ENCODE measurements around the gene DACH1. TPM values are rescaled to one million over a fixed set of nuclear protein-coding genes. Genes with fewer than 3 reads are reported as not detected.

DACH1 gene
- total RNA-seq, 1 experiment from 2014 or later, result 0.11 TPM

DNA sequence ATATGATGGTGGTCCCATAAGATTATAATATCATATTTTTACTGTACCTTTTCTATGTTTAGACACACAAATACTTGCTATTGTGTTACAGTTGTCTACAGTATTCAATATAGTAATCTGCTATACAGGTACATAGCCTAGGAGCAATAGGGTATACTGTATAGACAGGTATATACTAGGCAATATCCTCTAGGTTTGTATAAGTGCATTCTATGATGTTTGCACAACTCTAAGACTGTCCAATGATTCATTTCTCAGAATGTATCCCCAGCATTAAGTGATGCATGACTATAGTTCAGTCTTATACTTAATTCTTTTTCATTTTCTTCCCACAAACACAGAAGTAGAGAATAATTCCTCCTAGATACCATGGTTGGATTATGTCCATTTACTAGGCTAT lies 383.3 kb downstream of the DACH1 start:
- DNase-seq (ENCODE audit: low spot score), result no peak
- ChIA-PET POLR2A (ENCODE audit: low non-redundant PET) (no interaction called here), CTCF (no interaction called here)
- BruUV-seq (replicated peaks), result no TSS peak
- Histone ChIP-seq H3K27me3 (replicated peaks; ENCODE audit: insufficient read depth, low read depth, low read length, poor library complexity) (no peaks in the 10 kb centered on the region), H3K4me1 (ENCODE audit: insufficient read depth, low read length, poor library complexity, severe bottlenecking) (no peaks in the 10 kb centered on the region), H3K4me3 (ENCODE audit: low read depth, low read length, poor library complexity, severe bottlenecking) (no peak overlapping the region), H3K27ac (ENCODE audit: low read depth, low read length, poor library complexity, severe bottlenecking) (no peak overlapping the region), H3K36me3 (ENCODE audit: insufficient read depth, low read length, poor library complexity, severe bottlenecking) (no peaks in the 10 kb centered on the region), H3K9me3 (ENCODE audit: low read depth, low read length, poor library complexity, severe bottlenecking) (no peaks in the 10 kb centered on the region)
- no peak for TF ChIP-seq EZH2 (IDR thresholded peaks at IDR 0.05; ENCODE audit: borderline replicate concordance, low read depth, low read length, poor library complexity, severe bottlenecking)
- TF ChIP-seq, protein P1, sequence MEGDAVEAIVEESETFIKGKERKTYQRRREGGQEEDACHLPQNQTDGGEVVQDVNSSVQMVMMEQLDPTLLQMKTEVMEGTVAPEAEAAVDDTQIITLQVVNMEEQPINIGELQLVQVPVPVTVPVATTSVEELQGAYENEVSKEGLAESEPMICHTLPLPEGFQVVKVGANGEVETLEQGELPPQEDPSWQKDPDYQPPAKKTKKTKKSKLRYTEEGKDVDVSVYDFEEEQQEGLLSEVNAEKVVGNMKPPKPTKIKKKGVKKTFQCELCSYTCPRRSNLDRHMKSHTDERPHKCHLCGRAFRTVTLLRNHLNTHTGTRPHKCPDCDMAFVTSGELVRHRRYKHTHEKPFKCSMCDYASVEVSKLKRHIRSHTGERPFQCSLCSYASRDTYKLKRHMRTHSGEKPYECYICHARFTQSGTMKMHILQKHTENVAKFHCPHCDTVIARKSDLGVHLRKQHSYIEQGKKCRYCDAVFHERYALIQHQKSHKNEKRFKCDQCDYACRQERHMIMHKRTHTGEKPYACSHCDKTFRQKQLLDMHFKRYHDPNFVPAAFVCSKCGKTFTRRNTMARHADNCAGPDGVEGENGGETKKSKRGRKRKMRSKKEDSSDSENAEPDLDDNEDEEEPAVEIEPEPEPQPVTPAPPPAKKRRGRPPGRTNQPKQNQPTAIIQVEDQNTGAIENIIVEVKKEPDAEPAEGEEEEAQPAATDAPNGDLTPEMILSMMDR (conservative IDR thresholded peaks at IDR 0.05; ENCODE audit: low read depth, low read length), result no peak
- intact Hi-C loops (cut with micrococcal nuclease; ENCODE audit: unreplicated experiment), result no loop called here

DNA sequence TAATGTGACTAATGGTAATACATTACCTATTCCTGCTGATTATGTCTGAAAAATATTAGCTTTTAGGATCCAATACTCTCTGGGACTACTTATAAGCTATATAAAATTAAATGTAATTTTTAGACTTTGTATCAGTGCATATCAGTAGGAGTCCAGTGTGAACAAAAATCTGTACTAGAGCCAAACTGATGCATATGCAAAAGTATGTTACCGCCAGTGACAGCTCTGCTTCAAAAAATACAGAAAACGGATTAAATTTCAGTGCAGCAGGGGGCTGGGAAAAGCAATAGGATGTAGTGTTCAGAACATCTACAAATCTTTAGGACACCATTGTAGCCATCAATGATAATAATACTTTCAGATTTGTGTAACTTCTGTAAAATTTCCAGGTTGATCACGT lies 385.5 kb downstream of the DACH1 start:
- ChIA-PET POLR2A (ENCODE audit: low non-redundant PET) (no interaction called here), CTCF (no interaction called here)
- Histone ChIP-seq H3K27ac (ENCODE audit: low read depth, low read length, poor library complexity, severe bottlenecking) (no peak overlapping the region), H3K4me1 (ENCODE audit: insufficient read depth, low read length, poor library complexity, severe bottlenecking) (no peaks in the 10 kb centered on the region), H3K9me3 (ENCODE audit: low read depth, low read length, poor library complexity, severe bottlenecking) (no peaks in the 10 kb centered on the region), H3K36me3 (ENCODE audit: insufficient read depth, low read length, poor library complexity, severe bottlenecking) (no peaks in the 10 kb centered on the region), H3K27me3 (replicated peaks; ENCODE audit: insufficient read depth, low read depth, low read length, poor library complexity) (no peaks in the 10 kb centered on the region), H3K4me3 (ENCODE audit: low read depth, low read length, poor library complexity, severe bottlenecking) (no peak overlapping the region)
- intact Hi-C loops (cut with micrococcal nuclease; ENCODE audit: unreplicated experiment), result no loop called here
- no peak for TF ChIP-seq EZH2 (IDR thresholded peaks at IDR 0.05; ENCODE audit: borderline replicate concordance, low read depth, low read length, poor library complexity, severe bottlenecking)
- TF ChIP-seq, protein P1 (conservative IDR thresholded peaks at IDR 0.05; ENCODE audit: low read depth, low read length), result no peak
- BruUV-seq (replicated peaks), result no TSS peak
- peak; percentile 53 for DNase-seq (ENCODE audit: low spot score)

GRCh38 chr13:71481046-71481445 lies 386.0 kb downstream of the DACH1 start:
- Histone ChIP-seq H3K27ac (ENCODE audit: low read depth, low read length, poor library complexity, severe bottlenecking) (no peak overlapping the region), H3K4me3 (ENCODE audit: low read depth, low read length, poor library complexity, severe bottlenecking) (no peak overlapping the region), H3K27me3 (replicated peaks; ENCODE audit: insufficient read depth, low read depth, low read length, poor library complexity) (no peaks in the 10 kb centered on the region), H3K9me3 (ENCODE audit: low read depth, low read length, poor library complexity, severe bottlenecking) (no peaks in the 10 kb centered on the region), H3K4me1 (ENCODE audit: insufficient read depth, low read length, poor library complexity, severe bottlenecking) (no peaks in the 10 kb centered on the region), H3K36me3 (ENCODE audit: insufficient read depth, low read length, poor library complexity, severe bottlenecking) (no peaks in the 10 kb centered on the region)
- intact Hi-C loops (cut with micrococcal nuclease; ENCODE audit: unreplicated experiment), result no loop called here
- no peak for DNase-seq (ENCODE audit: low spot score)
- CTCF ChIA-PET, result no interaction called here
- BruUV-seq (replicated peaks), result no TSS peak
- TF ChIP-seq, protein P1 (conservative IDR thresholded peaks at IDR 0.05; ENCODE audit: low read depth, low read length), result no peak
- no peak for TF ChIP-seq EZH2 (IDR thresholded peaks at IDR 0.05; ENCODE audit: borderline replicate concordance, low read depth, low read length, poor library complexity, severe bottlenecking)
- POLR2A ChIA-PET (ENCODE audit: low non-redundant PET), result no interaction called here
